Left cardiac atrium (tissue), 4 donors: Measurements from ENCODE around the gene CBLB. TPM values are rescaled to one million over a fixed set of nuclear protein-coding genes. Genes with fewer than 3 reads are reported as not detected.

Experiments used
- ATAC-seq, 2 donors: fragments of 200-7000 bp; cut with Tn5 transposase; one replicate each; pipeline ENCODE4 v1.9.1; 2020; ENCODE audit warnings: mild to moderate bottlenecking in 2 of 2, moderate library complexity in 2 of 2
- DNase-seq: peaks from one replicate; pipeline ENCODE4 v3.0.0-alpha.2; 2020
- intact Hi-C, 2 donors: fragments of 100-400 bp; cut with DNase I; formaldehyde crosslinking; loops; one replicate each; pipeline versions ENCODE4 v1.14.1 to v1.15.1; 2022 to 2023
- total RNA-seq, 2 donors: library from RNA; stranded (reverse); fragmentation: NEBNext Ultra II Directional; extraction: Animal tissue kit (Norgen Biotek cat#: 25700); gene quantifications; one replicate each; pipeline ENCODE4 v1.2.1, GENCODE V29; 2021
- donor health status: DM: no; HTN: yes; CAD: no.
- donor health status: DM: no; HTN: yes; CAD: no; lungs with severe emphysema.
- donor health status: DM: yes; HTN: yes; CAD: no.
- donor health status: Dilated cardiomyopathy.

The CBLB gene
- total RNA-seq, 2 donors from 2014 or later: 35.7 to 41.1 TPM

DNA sequence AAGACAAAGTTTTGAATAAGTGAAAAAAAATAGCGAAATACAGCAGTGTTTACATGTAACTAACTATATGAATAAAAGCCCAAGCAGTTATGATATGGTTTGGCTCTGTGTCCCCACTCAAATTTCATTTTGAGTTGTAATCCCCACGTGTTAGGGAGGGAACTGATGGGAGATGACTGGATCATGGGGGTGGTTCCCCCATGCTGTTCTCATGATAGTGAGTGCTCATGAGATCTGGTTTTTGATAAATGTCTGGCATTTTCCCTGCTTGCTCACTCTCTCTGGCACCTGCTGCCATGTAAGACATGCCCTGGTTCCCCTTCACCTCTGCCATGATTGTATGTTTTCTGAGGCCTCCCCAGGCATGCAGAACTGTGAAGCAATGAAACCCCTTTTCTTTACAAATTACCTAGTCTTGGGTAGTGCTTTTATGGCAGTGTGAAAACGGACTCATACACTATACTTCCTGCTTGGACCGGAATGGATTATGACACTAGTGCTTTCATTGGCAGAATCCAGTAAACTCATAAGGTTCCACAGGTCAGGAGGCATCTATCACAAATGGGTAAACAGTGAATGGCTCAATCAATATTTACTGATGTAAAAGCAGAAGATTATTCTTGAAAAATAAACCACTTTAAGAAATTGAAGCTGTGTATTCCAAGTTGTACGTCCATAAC lies 192.1 kb downstream of the CBLB start:
- DNase-seq (no peak), ATAC-seq (no peak)
- intact Hi-C loops: no loop called here

DNA sequence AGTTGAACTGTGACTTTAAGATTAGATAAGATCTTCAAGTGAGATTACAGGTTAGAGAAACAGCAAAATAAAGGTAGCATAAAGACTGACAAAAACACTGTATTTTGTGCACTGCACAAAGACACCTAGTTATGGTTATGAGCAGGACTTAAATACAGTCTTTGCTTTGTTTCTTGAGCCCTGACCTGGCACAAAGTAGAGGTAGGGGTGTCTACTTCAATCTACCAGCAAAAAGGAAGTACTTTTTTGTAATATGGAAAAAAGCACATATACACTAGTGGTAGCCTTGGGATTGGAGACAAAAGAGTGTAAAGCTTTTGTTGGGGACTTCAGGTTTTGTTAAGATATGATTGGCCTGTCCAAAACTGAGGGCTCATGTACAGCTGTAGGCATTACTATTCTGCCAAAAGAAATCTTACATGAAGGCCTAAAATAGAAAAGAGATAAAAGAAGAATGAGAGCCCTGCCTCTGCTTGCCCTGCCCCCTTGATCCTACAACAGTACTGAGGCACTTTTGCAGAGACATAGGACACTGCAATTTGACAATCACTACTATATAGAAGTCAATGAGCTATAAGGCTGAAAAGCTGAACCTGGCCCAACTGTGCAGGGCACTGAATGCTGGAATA lies 194.3 kb downstream of the CBLB start:
- DNase-seq (no peak), ATAC-seq (peak; percentile 80 to 90)
- intact Hi-C loops: no loop called here

DNA sequence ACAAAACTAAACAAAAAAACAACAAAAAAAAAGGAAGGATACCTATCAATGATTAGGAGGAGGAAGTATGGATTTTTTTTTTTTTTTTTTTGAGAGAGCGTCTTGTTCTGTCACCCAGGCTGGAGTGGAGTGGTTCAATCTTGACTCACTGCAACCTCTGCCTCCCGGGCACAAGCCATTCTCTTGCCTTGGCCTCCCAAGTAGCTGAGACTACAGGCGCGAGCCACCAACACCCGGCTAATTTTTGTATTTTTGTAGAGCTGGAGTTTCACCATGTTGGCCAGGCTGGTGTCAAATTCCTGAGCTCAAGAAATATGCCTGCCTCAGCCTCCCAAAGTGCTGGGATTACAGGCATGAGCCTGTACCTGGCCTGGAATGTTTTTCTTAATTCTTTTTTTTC lies 195.8 kb downstream of the CBLB start:
- no peak for ATAC-seq
- intact Hi-C loops: no loop called here

DNA sequence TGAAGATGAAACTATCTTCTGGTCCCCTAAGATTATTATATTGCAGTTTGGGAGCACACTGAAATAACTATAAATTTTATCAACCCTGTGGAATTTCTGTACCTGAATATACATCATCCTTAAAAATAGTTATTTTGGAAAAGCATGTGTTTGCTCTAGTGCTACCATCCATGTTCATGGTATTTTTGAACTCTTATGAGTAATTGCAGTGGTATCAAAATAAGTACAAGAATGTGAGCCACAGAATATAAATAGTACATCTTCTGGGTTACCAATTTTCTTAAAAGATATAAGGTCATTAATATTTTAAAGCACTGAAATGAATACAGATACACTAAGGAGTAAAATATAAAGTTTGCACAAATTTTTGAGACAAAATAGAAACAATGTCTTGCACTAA lies 206.5 kb downstream of the CBLB start:
- no peak for DNase-seq
- no peak for ATAC-seq
- intact Hi-C loops: no loop called here

More for the DNA sequence above, 195.8 kb downstream of the CBLB start:
- no peak for DNase-seq

DNA sequence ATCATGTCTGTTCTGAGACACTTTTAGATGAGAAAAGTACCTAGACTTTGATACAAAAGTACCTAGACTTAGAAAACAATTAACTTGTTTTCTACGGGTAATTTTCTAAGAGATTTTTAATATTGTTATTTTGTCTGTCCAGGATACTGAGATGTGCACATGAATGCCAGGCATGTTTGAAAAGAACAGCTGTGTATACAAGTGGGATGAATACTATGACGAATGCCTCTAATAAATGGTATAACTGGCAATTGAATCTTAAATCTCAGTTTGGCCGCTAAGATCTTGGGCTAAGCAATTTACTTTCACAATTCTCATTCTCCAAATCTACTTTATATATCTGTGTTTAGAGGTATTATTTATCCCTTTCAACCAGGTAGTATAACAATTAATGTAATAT lies 207.4 kb downstream of the CBLB start:
- intact Hi-C loops: no loop called here
- no peak for DNase-seq
- no peak for ATAC-seq

DNA sequence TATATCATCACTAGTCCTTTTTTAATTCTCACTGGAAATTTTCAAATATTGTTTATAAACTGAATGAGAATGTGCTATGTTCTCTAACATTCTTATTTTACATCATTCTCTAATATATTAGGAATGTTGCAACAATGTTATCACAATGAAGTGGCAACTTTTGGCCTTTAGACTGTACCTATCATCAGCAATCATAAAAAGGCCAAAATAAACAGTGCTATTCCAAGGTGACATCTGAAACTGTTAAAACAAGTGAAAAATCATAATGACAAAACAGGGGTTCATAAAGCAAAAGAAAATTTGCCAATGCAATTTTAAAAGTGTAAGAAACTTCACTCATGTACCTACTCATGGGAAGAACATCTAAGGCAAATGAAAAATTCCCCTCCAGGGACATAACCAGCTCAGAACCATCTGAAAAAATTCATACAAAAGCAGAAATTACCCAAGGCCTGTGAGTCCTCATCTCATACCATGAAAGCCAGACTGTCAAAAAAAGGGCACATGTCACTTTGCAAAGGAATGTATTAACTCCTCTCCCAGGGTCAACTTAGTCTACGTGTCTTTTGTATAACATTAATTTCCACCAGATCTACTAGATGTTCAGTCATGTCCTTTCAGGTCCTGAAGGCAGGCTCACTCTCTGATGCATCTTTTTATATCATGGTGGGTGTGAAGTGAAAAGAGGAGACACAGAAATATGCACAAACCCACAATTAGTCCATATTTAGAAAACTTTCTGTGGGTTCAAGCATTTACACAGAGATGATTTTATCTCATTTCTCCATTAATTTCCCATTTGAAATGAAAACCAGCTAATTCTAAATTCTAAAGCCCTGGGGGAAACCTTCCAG lies 211.9 kb downstream of the CBLB start:
- ATAC-seq (peak in 1 of 2 donors; percentile 33), DNase-seq (no peak)
- intact Hi-C loops: no loop called here

DNA sequence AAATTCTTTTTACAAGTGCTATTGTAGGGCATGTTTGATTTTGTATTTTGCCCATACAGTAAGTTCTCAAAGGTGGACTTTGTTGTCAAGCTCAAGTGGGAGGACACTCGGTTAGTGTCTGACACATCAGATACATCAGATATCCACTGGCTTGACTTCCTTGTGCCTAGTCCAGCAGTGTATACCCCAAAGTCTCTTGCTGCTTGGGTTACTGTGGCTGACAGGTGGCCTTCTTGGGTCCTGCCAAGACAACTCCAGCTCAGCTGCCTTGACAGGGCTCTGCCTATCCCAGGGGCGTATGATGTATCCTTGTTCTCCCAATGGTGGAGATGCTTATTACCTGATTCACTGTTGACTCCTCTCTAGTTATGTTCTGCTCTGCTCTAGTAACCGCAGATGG lies 214.9 kb downstream of the CBLB start:
- ATAC-seq (peak in 1 of 2 donors; percentile 21), DNase-seq (no peak)
- intact Hi-C loops: no loop called here

DNA sequence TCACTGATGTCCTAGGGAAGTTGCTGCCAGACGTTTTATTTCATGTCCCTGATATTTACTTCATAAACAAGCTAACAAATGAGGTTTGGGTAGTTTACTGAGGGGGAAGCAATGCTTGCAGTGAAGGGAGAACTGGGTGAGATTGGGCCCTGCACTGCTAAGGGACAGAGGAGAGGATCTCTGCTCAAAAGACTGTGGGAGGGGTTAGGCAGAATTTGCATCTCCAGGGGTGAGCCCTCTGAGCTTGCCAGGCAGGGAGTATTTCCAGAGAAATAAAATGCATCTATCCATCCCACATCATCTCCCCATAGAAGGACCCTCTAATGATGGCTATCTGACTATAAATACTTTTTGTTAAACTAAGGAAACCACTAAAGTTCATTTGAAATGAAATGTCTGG lies 215.6 kb downstream of the CBLB start:
- DNase-seq: no peak
- intact Hi-C loops: no loop called here
- no peak for ATAC-seq

DNA sequence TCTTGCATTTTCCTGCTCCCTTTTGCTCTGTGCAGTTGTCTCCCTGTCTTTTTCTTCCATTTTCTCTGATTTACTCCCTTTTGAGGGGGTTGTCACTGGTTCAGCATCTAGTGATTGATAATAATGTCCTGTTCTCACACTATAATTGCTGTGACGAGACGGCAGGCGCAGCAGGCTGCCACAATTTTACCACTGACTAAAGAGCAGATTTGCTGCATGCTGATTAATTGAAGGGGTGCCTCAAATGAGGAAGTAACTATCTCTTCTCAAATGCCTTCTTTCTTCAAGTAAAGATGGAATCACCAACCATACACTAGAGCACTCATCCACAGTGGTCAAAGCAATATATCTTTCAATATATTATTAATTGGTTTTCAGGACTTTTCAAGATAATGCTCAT lies 219.3 kb downstream of the CBLB start:
- ATAC-seq: no peak
- intact Hi-C loops: no loop called here
- no peak for DNase-seq

DNA sequence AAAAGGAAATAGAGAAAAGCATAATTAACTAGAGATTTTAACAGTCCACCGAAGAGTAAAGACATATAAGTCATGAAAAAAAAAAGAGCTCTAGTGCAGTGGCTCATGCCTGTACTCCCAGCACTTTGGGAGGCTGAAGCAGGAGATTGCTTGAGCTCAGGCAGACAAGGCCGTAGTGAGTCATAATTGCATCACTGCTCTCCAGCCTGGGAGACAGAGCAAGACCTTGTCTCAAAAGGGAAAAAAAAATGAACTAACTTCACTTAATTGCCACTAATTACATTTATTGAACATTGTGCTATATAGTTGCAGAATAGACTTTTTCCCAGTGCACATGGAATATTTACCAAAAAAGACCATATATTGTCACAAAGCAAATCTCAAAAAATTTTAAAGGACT lies 221.8 kb downstream of the CBLB start:
- ATAC-seq (peak in 1 of 2 donors; percentile 91), DNase-seq (peak; percentile 29)
- intact Hi-C loops: no loop called here

DNA sequence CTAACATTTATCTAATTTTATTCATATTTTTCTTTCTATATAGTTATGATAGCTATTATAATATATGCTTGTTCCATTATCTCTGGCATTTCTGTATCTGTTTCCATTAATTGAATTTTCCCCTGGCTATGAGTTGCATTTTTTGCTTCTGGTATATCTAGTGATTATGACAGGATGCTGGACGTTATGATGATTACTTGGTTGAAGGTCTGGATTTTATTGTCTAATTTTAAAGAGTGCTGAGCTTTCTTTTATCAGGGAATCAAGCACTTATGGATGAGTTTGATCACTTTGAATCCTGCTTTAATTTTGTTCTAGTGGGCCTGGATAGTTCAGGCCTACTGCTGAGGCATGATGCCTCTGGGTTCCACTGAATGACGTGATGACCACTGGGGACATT lies 229.7 kb downstream of the CBLB start:
- ATAC-seq (no peak), DNase-seq (no peak)
- intact Hi-C loops: no loop called here

DNA sequence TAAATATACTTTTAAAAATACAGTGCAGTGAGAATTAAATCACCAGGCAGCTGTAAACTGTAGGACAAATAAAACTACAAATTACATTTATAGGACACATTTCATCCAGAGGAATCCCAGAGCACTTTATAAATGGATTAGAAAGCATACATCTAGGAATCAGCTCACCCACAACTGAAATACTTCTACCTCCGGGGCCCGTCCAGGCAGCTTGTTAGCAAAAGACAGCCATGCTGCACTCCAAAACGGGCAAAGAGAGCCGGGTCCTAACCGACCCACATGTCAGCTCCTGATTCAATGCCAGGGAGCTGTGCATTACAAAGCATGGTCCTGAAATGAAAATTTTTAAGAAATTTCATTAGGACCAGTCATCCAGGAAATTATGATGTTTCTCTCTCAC lies 234.1 kb downstream of the CBLB start:
- intact Hi-C loops: no loop called here
- DNase-seq (no peak), ATAC-seq (no peak)

DNA sequence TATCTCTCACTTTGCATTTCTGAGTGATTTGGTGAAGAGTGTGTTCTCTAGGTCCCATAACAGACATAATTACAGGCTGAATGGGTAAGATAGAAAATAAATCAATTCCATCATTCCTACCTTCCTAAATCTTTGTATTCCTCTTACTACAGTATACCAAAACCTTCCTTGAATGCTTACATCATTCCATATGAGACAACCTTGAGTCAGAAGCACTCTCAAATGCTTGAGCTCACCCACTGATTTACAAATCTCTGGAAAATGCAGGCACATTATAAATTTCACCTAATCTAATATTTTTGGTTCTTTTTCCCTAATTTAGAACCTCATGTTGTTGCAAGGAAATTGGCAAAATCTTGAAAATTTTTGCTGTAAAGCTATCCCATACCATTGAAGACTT lies 239.1 kb downstream of the CBLB start:
- ATAC-seq: no peak
- no peak for DNase-seq
- intact Hi-C loops: no loop called here

DNA sequence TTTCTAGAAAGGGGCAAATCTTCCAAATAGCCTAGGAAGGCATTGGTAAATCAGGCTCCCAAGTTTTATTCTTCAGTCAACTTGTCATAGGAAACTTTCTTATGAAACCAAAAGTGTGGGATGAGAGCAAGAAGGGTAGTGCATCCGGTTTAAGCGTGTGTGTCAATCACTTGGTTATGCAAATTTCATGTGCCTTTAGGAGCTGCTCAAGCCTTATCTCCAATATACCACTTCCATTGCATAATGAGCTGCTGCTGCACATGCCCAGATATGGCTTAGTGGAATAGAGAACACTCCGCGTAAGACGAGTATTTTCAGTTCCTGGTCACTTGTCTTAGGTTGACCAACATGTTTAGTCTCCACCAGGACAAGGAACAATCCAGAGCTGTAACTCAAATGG lies 242.1 kb downstream of the CBLB start:
- no peak for DNase-seq
- intact Hi-C loops: no loop called here

DNA sequence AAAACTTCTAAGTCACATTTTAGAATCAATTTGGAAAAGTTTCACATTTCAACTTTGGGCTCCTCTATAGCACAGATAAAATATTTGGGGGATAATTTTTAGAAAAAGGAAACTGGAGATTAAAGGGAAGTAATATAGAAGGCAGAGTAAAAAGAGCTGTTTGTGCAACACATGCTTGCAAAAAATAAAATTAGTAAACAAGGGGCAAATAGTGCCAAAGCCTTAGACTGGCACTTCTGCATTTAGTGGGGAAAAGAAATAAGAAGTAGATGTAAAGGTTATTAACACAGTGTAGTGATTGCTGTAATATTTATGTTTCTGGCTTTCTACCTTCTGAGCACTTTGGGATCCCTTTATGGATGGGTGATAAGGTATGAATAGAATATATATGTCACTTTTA lies 246.6 kb downstream of the CBLB start:
- no peak for ATAC-seq
- intact Hi-C loops: no loop called here
- no peak for DNase-seq

More for the DNA sequence above, 242.1 kb downstream of the CBLB start:
- ATAC-seq: no peak

DNA sequence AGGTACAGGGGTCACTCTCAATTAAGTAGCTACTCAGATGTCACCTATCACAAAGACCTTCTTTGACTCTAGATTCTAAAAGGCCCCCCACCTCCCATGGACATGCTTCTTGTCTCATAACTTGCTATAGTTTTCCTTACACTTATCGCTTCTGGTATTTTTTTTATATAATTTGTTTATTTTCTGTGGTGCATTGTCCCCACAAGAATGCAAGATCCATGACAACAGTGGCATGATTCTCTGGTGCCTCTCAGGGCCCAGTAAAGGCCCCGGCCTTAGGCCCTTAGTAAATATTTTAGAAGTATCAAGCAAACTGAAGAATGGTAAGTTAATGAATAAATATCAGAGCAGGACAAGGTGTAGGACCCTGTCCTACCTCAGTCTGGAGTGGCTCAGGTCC lies 248.6 kb downstream of the CBLB start:
- no peak for ATAC-seq
- DNase-seq: no peak
- intact Hi-C loops: no loop called here

DNA sequence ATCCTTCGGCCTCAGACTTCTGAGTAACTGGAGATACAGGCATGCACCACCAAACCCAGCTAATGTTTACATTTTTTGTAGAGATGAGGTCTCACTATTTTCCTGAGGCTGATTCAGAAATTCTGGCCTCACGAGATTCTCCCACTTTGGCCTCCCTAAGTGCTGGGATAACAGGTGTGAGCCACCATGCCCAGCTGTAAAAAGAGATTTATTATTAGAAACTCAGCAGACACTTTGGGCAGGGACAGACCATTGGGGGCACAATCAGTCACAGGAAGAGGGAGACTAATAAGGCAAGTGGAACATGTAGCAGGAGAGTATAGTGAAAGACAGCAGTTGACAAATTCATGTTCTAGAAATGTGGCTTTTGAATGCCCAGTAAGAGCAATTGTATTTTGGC lies 249.2 kb downstream of the CBLB start:
- no peak for ATAC-seq
- intact Hi-C loops: no loop called here
- DNase-seq: no peak

DNA sequence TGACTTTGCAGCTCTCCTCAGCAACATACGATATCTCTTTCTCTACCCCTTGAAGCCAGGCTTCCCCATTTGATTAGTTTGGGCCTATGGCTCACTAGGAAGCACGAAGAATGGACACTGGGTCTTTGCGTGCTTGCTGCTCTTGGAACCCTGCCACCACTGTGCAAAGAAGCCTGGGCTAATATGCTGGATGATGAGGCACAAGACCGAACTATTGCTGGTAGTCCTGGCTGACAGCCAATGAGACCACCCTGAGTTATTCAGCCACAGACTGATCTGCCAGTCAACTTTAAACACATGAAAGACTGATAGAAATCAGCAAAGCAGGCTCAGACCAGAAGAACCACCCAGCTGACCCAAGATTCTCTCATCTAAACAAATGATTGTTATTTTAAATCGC lies 250.3 kb downstream of the CBLB start:
- DNase-seq (no peak), ATAC-seq (no peak)
- intact Hi-C loops: no loop called here

DNA sequence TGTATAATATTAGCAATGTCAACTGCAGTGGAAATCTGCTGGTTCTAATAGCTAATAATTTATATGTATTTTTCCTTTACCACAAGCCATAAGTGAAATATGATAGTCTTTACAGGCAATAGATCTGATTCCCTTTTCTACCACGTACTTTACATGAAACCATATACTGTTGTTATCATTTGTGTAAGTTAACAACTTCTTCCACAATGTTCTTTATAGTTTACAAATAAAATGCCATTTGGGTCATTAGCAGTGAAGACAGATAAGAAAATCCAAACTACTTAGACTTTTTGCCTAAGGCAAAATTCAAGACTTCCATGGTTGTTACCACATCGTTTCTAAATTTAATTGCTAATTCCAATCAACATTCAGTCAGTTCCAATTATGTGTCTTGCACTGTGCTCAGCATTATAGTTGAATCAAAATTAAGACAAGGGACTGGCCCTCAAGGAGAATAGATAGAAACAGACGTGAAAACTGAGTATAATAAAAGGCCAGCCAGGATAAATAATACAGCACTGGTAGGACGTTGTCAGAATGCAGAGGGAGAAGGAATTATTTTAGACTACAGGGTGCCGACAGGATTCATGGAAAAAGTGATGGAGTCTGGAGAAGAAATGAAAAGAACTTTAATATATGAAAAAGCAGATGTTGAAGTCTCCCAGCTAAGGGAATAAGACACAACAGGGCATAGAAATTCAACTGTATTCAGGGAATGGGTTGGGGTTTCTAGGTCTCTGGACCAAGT lies 252.3 kb downstream of the CBLB start:
- DNase-seq: no peak
- intact Hi-C loops: no loop called here
- no peak for ATAC-seq

DNA sequence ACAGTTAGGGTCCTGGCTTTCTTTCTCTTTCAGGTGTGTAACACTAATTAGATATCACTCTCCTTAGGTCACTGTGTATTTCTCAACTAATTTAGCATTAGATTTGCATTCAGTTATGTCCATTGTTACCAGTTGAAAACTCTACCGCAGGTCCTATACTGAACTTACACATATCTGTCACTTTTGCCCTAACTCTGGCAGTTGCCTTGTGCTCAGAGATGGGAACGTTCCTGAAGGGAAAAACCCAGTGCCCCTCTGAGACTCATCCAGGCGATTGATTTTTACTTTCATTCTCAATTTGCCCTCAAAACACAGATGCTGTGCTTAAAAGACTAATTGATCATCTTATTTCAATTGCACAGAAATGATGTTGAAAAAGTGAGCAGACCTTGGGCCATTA lies 253.0 kb downstream of the CBLB start:
- intact Hi-C loops: no loop called here
- DNase-seq: no peak
- no peak for ATAC-seq
